Activated CD8-positive, alpha-beta memory T cell treated with anti-CD3 and anti-CD28 coated beads, Interleukin-2, amount 50 U/mL, for 4 hours (primary cell): ENCODE results near the gene SLC12A6.

ENCODE experiments used
- DNase-seq: peaks from one replicate; pipeline ENCODE4 v3.0.0-alpha.2; 2020

SLC12A6 gene

DNA sequence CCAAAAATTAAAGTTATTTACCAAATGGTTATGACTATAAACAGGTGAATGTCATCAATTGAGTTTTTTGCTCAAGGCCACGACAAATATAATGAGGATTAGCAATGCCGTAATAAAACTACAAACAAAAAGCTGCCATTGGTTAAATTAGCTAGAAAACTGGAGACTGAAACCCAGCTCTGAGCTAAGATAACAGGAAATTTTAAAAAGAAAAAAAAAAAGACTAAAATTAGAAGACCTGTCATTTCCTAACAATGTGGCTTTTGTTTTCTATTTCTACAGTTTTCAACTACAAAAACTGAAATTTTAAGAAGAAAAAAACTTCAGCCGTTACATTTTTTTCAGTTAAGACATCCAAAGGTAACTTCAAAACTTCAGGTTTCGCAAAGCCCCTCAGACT lies 9.7 kb downstream of the SLC12A6 start:
- DNase-seq, result no peak

DNA sequence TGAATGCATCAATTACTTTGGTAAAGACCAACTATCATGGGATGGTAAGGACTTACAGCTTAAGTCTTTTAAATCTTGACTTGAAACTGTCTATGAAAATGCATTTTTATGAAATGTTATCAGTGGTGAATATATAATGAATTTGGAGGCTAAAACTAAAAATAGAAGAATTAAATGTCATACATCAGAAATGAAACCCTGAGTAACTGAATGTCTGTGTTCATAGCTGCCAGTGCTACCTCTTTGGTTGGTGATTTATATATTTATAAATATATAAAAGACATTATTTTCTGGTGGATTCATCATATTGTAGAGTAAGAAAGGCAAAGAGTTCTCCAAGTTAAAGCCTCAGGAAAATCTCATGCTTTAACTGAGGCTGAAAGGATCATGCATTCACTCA lies 12.2 kb downstream of the SLC12A6 start:
- no peak for DNase-seq

DNA sequence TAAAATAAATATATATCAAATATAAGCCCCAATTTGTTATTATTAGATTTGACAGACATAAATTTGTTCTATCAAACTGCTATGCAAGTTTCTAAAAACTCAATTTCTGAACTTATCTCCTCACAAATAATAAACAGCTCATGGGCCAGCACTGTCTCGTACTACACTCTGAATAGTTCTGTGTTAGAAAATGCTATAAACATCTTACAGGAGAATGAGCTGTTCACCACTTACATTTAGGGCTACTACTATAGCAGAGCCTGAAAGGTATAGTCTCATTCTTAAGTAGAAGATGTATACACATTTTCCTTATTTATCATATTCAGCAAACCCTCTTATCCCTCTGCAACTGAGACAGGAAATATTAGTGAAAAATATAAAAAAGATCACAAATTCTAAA lies 12.6 kb downstream of the SLC12A6 start:
- no peak for DNase-seq

DNA sequence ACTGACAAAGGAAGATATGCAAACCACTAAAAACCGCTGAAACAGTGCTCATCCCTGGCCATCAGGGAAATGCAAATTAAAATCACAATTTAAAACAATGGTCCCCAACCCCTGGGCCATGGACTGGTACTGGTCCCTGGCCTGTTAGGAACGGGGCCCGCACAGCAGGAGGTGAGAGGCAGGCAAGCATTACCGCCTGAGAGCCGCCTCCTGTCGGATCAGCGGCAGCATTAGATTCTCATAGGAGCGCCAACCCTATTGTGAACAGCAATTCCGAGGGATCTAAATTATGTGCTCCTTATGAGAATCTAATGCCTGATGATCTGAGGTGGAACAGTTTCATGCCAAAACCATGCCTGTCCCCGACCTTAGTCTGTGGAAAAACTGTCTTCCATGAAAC lies 14.4 kb downstream of the SLC12A6 start:
- DNase-seq, result no peak

DNA sequence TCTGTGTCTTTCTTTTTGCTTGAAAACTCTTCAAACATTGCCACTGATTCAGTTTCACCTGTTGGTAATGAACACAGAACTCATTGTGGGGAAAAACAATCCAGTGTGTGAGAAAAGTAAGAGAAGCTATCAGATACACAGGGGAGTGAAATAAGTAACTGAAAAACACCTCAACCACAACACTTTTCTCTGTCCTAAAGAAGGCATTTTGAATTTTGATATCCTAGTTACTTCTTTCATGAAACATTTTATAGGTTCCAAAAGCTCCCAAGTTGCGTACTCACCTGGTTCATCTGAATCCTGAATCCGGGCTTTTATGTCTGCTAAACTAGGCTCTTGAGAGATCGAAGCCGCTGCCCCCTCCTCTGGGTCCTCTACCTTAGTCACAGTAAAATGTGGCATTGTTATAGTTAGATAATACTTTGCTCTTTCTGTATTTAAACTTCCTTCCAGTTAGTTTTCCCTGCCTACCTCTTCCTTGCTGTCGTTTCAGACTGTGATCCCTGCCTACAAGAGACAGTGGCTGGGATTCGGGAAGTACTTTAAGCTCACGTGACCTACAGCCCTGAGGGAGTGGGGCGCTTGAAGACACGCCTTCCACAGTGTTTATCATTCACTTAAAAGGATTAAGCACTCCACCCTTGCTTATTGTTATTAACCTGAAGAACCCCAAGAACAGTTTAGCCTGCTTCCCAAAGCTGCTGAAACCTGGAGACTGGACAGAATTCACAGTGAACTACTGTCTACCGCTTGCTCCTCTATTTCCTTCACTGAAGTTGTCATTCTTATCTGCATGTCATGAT lies 19.1 kb downstream of the SLC12A6 start:
- no peak for DNase-seq

DNA sequence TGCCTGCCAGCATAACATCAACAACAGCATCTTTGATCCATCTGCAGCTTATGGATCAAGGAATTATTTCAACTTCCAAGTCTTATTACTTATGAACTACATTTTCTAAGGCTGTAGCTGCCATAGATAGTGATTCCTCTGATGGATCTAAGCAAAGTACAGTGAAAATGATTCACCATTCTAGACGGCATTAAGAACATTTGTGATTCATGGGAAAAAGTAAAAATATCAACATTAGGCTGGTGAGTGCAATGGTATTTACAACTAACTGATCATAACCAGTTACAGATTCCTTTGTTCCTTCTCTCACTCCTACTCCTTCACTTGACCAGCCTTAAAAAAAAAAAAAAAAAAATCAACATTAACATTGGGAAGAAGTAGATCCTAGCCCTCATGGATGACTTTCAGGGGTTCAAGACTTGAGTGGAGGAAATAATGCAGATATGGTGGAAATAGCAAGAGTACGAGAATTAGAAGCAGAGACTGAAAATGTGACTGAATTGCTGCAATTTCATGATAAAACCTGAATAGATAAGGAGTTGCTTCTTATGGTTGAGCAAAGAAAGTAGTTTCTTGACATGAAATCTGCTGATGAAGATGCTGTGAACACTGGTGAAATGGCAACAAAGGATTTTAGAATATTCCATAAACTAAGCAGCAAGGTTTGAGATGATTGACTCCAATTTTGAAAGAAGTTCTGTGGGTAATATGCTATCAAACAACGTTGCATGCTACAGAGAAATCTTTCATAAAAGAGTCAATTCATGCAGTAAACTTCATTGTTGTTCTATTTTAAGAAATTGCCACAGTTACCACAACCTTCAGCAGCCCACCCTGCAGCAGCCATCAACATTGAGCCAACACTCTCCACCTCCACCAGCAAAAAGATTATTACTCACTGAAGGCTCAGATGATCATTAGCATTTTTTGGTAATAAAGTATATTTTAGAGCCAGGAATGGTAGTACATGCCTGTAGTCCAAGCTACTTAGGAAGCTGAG lies 22.8 kb downstream of the SLC12A6 start:
- no peak for DNase-seq

DNA sequence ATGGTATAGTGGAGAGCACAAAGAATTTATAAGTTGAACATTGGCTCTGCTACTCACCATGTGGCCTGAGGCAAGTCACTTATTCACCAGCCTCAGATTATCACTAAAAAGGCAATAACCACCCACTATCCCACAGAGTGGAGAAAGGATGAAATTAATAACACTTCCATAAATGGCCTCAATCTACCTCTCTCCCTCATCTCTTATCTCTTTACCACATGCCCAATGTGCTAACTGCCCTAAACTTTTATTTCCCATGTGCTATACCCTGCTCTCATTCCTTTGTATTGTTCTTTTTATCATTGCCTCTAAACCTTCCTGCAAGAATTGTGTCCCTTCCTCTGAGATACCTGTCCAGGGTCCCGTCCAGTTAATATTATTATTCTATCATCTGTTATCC lies 26.0 kb downstream of the SLC12A6 start:
- DNase-seq, result no peak

DNA sequence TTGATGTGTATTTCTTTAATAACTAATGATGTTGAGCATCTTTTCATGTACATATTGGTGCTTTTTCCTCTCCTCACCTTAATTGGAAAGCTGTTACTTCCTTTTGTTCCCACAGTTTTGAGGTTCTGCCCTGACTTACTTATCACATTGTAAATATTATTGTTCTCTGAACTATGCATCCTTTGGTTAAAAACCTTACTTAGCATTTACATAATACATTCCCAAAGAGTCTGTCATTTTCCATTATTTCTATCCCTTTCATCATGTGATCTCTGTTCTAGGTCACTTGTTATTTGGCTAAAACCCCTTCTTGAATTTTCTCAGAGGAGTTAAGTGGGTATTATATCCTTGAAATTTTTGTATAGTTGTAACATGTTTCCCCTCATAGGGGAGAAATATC lies 33.0 kb downstream of the SLC12A6 start:
- DNase-seq, result no peak

DNA sequence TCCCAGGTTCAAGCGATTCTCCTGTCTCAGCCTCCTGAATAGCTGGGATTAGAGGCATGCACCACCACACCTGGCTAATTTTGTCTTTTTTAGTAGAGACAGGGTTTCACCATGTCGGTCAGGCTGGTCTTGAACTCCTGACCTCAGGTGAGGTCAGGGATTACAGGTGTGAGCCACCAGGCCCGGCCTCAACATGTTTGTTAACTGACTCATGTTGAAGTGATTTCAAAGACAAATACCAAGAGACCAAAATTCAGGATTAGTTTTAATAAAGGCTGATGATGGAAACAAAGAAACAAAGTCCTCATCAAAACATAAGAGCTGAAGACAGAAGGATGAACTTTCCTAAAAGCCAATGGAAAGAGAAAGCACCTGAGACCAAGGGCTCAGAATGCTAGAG lies 36.5 kb downstream of the SLC12A6 start:
- DNase-seq, result no peak

DNA sequence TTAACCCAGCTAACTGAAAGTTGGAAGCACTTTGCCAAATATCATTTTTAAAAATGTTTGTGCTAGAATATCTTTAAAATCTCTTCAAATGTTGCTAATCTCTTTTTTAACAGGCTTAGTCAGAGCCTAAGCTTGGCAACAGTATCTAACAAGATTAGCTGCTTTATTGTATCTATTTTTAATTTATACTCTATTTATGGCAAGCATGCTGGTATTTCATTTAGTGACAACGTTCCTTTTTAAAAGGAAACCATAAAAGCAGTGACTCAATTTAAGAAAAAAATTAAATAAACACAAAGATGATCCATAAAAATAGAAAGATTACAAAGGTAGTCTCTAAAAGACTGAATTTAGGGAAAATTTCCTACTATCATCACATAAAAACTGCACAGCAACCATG lies 40.5 kb downstream of the SLC12A6 start:
- no peak for DNase-seq

DNA sequence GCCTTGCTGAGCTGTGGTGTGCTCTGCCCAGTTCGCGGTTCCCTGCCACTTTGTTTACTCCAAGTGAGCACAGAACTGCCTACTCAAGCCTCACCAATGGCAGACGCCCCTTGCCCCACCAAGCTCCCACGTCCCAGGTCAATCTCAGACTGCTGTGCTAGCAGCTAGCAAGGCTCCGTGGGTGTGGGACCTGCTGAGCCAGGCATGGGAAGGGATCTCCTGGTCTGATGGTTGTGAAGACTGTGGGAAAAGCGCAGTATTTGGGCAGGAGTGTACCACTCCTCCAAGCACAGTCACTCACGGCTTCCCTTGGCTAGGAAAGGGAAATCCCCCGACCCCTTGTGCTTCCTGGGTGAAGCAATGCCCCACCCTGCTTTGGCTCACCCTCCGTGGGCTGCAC lies 45.0 kb downstream of the SLC12A6 start:
- no peak for DNase-seq

DNA sequence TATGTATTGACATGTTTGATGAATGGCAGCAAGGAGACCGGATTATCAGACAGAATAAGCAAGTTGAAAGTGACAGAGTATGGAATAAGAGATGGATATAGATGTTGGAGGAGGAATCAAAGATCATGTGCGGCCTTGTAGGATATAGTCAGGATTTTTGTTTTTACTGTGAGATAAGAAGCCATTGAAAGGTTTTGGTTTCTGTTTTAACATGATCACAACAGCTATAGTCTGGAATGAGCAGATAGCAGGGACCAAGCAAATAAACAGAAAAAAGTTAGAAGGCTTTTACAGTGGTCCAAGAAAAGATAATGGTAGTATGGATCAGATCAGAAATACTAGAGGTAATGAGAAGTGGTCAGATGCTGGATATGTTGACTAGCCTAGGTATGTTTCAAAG lies 52.6 kb downstream of the SLC12A6 start:
- no peak for DNase-seq

DNA sequence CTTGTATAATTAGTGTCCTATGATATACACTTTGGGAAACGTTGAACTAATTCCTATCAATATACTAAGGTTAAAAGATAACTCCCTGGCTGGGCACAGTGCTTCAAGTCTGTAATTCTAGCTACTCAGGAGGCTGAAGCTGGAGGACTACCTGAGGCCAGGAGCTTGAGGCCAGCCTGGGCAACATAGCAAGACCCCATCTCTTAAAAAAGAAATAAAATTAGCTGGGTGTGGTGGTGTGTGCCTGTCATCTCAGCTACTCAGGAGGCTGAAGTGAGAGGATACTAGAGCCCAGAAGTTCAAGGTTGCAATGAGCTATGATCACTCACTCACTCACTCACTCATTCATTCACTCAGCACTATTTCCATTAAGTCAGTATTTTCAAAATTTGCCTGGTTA lies 55.2 kb downstream of the SLC12A6 start:
- DNase-seq, result no peak

DNA sequence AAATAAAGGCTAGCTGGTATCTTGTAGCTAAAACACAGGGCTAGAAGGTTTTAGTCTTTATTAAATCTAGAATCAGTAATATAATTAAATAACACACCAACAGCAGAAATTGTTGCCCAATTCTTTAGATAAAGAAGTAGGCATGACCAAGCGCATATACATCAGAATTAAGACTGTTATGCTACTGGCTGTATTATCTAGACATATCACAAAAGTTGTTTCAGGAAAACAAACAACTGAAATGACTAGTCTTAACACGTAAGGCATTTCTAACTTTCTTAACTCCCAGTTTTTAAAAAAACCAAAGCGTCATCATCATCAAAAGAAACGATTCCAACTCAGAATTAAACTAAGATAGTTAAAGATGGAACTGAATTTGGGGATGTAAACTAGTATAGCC lies 57.4 kb downstream of the SLC12A6 start:
- no peak for DNase-seq

DNA sequence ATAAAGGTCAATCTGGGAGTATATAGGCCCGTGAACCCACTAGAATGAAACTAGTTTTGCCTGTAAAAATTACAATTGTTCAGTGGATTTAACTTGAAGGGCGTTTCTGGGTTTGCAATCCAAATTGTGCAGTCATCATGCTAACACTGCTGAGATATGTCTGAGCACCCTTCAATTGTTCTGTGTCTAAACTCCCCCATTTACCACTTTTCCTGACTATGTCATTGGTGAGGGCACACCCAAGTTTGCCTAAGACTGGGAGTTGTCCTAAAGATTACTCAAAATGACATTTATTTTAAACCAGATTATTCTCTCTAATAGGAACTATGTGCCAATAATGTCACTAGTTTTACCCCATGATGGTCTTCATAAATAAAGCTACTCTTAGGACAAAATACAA lies 58.2 kb downstream of the SLC12A6 start:
- no peak for DNase-seq

DNA sequence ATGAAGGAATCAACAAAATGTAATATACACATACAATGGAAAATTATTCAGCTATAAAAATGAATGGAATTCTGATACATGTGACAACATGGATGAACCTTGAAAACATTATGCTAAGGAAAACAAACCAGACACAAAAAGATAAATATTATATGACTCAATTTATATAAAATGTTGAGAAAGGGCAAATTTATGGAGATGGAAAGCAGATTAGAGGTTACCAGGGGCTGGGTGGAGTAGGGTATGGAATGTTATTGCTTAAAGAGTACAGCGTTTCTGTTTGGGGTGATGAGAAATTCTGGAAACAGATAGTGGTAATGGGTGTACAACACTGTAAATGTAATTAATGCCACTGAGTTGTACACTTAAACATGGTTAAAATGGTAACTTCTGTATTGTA lies 61.9 kb downstream of the SLC12A6 start:
- DNase-seq, result no peak

DNA sequence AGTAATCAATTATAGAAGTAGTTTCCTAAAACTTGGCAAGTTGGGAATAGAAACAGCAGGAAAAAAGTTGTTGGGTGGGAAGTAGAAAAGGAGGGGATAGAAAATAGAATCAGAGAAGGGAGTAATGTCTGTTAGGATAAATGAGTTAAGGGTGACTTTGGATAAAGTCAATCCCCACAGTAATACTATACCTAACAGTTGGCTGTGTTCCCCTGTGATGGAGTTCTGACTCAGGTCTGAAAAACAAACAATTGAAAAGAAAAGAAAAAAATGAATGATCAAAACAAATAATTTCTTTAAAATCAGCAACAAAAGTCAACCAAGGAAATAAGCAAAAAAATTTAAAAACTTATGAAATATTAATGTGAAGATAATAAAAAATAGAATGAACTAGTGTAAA lies 62.4 kb downstream of the SLC12A6 start:
- no peak for DNase-seq

DNA sequence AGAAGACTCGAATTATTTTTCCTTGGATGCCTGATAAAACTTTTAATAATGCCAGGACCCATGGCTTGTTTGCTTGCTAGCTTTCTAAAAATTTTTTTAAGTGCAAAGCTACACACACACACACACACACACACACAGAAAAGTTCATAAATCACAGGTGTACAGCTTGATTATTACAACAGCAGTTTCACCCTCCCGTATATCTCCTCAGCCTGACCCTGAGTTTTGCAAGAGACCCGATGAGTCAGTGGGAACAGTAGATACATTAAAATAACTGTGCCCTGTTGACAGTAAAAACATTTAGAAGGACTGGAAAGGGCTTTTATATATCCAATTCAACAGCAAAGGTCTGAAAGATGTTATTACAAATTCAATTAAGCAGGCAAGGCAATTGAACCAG lies 66.1 kb downstream of the SLC12A6 start:
- no peak for DNase-seq

DNA sequence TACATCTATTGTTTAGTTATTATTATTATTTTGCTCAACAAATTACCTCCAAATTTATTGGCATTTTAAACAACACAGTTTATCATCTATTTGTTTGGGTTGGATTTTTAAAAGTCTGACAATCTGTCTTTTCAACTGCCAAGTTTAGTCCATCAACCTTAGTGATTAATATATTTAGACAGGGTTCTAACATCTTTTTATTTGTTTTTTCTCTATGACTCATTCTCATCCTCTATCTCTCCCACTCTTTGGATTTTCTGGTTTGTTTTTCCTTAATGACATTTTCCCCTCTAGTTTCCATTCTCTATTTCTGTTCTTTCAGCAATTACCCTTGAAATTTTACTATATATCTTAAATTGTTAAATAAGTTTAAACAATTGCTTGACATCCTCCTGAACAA lies 70.8 kb downstream of the SLC12A6 start:
- DNase-seq, result no peak

DNA sequence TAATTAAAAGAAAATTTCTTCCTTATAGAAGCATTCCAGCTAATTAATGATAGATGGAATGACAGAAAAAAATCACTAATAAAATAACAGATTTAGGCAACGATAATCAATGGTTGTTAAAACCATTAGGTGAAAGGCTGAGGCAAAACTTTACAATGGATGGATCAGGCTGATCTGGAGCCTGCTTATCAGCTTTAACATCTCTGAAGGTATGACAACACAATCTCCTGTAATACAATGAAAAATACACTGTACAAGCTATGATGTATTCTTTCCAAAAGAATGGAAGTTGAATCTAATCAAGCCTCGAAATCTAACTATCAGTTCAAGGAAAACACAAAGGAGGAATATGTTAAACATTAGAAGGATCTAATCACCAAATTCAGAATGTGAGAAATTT lies 73.5 kb downstream of the SLC12A6 start:
- no peak for DNase-seq

DNA sequence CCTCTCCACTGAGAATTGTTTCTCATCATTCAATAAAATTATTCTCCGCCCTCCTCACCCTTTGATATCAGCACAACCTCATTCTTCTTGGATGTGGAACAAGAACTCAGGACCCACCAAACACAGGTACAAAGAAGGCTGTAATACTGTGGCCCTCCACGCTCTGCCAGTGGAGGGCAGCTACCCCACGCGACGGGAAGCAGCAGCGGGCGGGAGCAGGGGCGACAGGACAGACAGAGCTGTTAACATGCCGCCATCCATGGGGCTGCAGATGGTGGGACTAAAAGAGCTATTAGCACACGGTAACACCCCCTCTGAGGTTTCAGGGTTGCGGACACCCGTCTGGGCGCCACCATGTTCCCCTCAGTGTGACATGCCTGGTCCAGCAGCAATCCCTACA lies 75.2 kb downstream of the SLC12A6 start:
- no peak for DNase-seq

DNA sequence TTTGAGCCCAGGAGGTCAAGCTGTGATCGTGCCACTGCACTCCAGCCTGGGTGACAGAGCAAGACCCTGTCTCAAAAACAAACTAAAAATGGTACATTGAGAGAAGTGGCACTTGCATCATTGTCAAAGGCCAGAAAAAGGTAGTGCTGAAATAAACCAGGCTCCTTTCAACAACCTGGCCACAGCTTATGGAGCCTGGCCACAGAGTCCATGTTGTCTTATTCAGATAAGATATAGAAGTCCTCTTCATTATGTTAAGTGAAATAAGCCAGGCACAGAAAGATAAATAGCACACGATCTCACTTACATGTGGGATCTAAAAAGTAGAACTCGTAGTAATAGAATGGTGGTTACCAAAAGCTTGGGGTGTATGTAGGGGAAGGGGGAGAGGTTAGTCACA lies 78.0 kb downstream of the SLC12A6 start:
- no peak for DNase-seq

DNA sequence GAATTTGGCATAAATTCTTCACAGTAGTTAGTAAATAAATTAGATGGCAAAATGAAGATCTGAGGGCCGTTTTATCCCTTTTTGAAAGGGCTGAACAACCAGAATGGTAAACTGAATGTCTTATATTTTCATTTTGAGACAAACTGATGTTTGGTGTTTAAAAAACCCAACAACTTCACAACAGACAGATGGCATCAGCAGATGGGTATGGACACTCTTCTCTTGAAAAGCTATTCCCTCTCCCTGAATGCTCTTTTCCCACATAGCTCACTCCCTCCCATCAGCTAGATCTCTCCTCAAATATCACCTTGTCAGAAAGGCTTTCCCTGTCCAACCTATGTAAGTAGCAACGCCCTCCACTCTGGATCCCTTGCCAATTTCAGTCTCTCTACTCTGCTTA lies 79.4 kb downstream of the SLC12A6 start:
- DNase-seq, result no peak

DNA sequence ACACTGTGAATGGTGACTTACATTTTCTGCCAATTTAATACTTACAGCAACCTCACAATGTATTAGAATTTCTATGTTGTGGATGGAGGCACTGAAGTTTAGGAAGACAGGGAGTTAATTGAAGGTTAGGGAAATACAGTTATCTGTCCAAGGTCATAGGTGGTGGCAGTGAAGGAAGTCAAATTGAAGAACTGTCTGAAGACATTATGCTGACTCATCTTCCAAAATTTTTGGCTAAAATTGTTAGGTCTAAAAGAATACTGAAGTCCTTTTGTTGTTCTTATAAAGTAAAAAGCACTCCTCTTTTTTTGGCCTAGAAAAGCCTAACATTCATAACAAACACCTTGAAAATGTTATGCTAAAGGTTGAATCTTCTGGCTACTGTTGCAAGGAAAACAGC lies 85.0 kb downstream of the SLC12A6 start:
- no peak for DNase-seq
